GM23338 (cell line): ENCODE data around the gene RAD51B. TPM values are rescaled to one million over a fixed set of nuclear protein-coding genes. Genes with fewer than 3 reads are reported as not detected.

ENCODE experiments used
- ATAC-seq: fragments of 200-7000 bp; cut with Tn5 transposase; 3 replicates; pipeline ENCODE4 v1.9.1; 2020
- DNase-seq: peaks from one replicate; pipeline ENCODE4 v3.0.0-alpha.2; 2015; ENCODE audit warnings: low spot score
- H2AFZ ChIP-seq: fragments of 200-600 bp; sonication (generic); 2 replicates; pipeline ENCODE4 v1.8.0; 2016; ENCODE audit warnings: antibody characterized with exemption, mild to moderate bottlenecking, moderate library complexity
- H3F3A ChIP-seq: fragments of 200-600 bp; sonication (generic); replicated peaks from 2 replicates; pipeline ENCODE4 v1.8.0; 2017; ENCODE audit warnings: antibody characterized with exemption, mixed run types, low read depth
- H3K27ac ChIP-seq: fragments of 200-600 bp; sonication (generic); 2 replicates; pipeline ENCODE4 v1.6.1; 2016; ENCODE audit warnings: low read depth
- H3K27me3 ChIP-seq: fragments of 200-600 bp; sonication (generic); 2 replicates; pipeline ENCODE4 v1.8.0; 2016; ENCODE audit warnings: mild to moderate bottlenecking, mixed run types, moderate library complexity; ENCODE audit not compliant: insufficient read depth
- H3K36me3 ChIP-seq: fragments of 200-600 bp; sonication (generic); 2 replicates; pipeline ENCODE4 v1.8.0; 2016; ENCODE audit warnings: mild to moderate bottlenecking; ENCODE audit not compliant: insufficient read depth
- H3K4me1 ChIP-seq: fragments of 200-600 bp; sonication (generic); 2 replicates; pipeline ENCODE4 v1.8.0; 2016; ENCODE audit warnings: mild to moderate bottlenecking, moderate library complexity; ENCODE audit not compliant: insufficient read depth
- H3K4me2 ChIP-seq: fragments of 200-600 bp; sonication (generic); 2 replicates; pipeline ENCODE4 v1.7.1; 2017; ENCODE audit warnings: mixed run types
- H3K4me3 ChIP-seq: fragments of 200-600 bp; sonication (generic); 2 replicates; pipeline ENCODE4 v1.6.1; 2016; ENCODE audit warnings: mixed run types
- H3K79me2 ChIP-seq: fragments of 200-600 bp; sonication (generic); replicated peaks from 2 replicates; pipeline ENCODE4 v1.8.0; 2017; ENCODE audit warnings: mild to moderate bottlenecking; ENCODE audit not compliant: insufficient read depth
- H3K9me2 ChIP-seq: fragments of 200-600 bp; sonication (generic); 2 replicates; pipeline ENCODE4 v1.8.0; 2017; ENCODE audit not compliant: insufficient read depth
- H4K20me1 ChIP-seq: fragments of 200-600 bp; sonication (generic); replicated peaks from 2 replicates; pipeline ENCODE4 v1.8.0; 2017; ENCODE audit warnings: mild to moderate bottlenecking; ENCODE audit not compliant: insufficient read depth
- H3K27ac Mint-ChIP-seq: 2 replicates; pipeline ENCODE4 v1.8.0; 2020; ENCODE audit warnings: inconsistent platforms, mild to moderate bottlenecking, moderate library complexity, mixed read lengths
- H3K27me3 Mint-ChIP-seq: 3 replicates; pipeline ENCODE4 v1.8.0; 2022; ENCODE audit warnings: low read depth, mild to moderate bottlenecking, moderate library complexity, mixed read lengths, inconsistent platforms; ENCODE audit not compliant: insufficient read depth, poor library complexity
- H3K36me3 Mint-ChIP-seq: 3 replicates; pipeline ENCODE4 v1.8.0; 2021; ENCODE audit warnings: low read depth, mild to moderate bottlenecking, inconsistent platforms, moderate library complexity, mixed read lengths
- H3K4me1 Mint-ChIP-seq: 3 replicates; pipeline ENCODE4 v1.8.0; 2020; ENCODE audit warnings: mild to moderate bottlenecking, inconsistent platforms, mixed read lengths
- H3K4me3 Mint-ChIP-seq: 3 replicates; pipeline ENCODE4 v1.8.0; 2021; ENCODE audit warnings: moderate library complexity, mild to moderate bottlenecking, inconsistent platforms, mixed read lengths
- H3K9me3 Mint-ChIP-seq: 3 replicates; pipeline ENCODE4 v1.8.0; 2020; ENCODE audit warnings: moderate library complexity, mild to moderate bottlenecking, inconsistent platforms, mixed read lengths
- CREB1 ChIP-seq: fragments of 250-450 bp; sonication (Bioruptor Pico); IDR thresholded peaks from 2 replicates; pipeline ENCODE4 v1.5.0; 2020; ENCODE audit warnings: low read depth, mild to moderate bottlenecking, moderate library complexity
- EZH2 ChIP-seq: fragments of 200-600 bp; sonication (generic); IDR thresholded peaks from one replicate; pipeline ENCODE4 v1.8.0; 2017; ENCODE audit warnings: antibody characterized with exemption, mild to moderate bottlenecking, low read depth; ENCODE audit not compliant: unreplicated experiment
- EZH2phosphoT487 ChIP-seq: fragments of 200-600 bp; sonication (generic); IDR thresholded peaks from one replicate; pipeline ENCODE4 v1.8.1; 2018; ENCODE audit warnings: antibody characterized with exemption; ENCODE audit not compliant: unreplicated experiment
- JUNB ChIP-seq: IDR thresholded peaks from one replicate; pipeline ENCODE4 v1.6.1; 2016; ENCODE audit warnings: antibody characterized with exemption; ENCODE audit not compliant: unreplicated experiment
- NANOG ChIP-seq: IDR thresholded peaks from 2 replicates; pipeline ENCODE4 v1.6.1; 2016; ENCODE audit warnings: antibody characterized with exemption, borderline replicate concordance
- POLR2AphosphoS5 ChIP-seq: IDR thresholded peaks from 2 replicates; pipeline ENCODE4 v1.6.1; 2016; ENCODE audit warnings: antibody characterized with exemption, low read depth
- STAT1 ChIP-seq: IDR thresholded peaks from one replicate; pipeline ENCODE4 v1.6.1; 2016; ENCODE audit warnings: antibody characterized with exemption; ENCODE audit not compliant: unreplicated experiment
- ZNF114 ChIP-seq: fragments of 250-450 bp; sonication (Bioruptor Pico); IDR thresholded peaks from 2 replicates; pipeline ENCODE4 v1.5.0; 2020; ENCODE audit warnings: mild to moderate bottlenecking, moderate library complexity
- ZNF331 ChIP-seq: fragments of 250-450 bp; sonication (Bioruptor Pico); IDR thresholded peaks from 2 replicates; pipeline ENCODE4 v1.5.0; 2020; ENCODE audit warnings: low read depth, mild to moderate bottlenecking, moderate library complexity
- ZNF462 ChIP-seq: fragments of 250-450 bp; sonication (Bioruptor Pico); IDR thresholded peaks from 2 replicates; pipeline ENCODE4 v1.5.0; 2020; ENCODE audit warnings: mild to moderate bottlenecking, moderate library complexity
- polyA plus RNA-seq: library from polyadenylated mRNA; unstranded; fragments of >200 nt; fragmentation: Nextera tagmentation; extraction: Ambion mirVana; gene quantifications from 2 replicates; pipeline ENCODE4 v1.2.1, GENCODE V29; 2016
- total RNA-seq: library from RNA; depleted of rRNA; stranded (reverse); fragments of >200 nt; shearing (Covaris generic); gene quantifications from 2 replicates; pipeline ENCODE4 v1.2.3, GENCODE V29; 2014
- TF ChIP-seq, protein P1 (sequence below), 2 experiments: fragments of 200-600 bp in 1 of 2; sonication (generic) in 1 of 2; conservative IDR thresholded peaks; 2 replicates each; pipeline versions ENCODE4 v1.5.1 to v1.6.1; 2016 to 2017; ENCODE audit warnings: antibody characterized with exemption in 2 of 2, low read depth in 2 of 2, mild to moderate bottlenecking in 2 of 2, moderate library complexity in 1 of 2
- TF ChIP-seq, protein P2 (sequence below): IDR thresholded peaks from 2 replicates; pipeline ENCODE4 v1.6.1; 2016; ENCODE audit warnings: antibody characterized with exemption
- TF ChIP-seq, protein P3 (sequence below): IDR thresholded peaks from one replicate; pipeline ENCODE4 v1.6.1; 2018; ENCODE audit warnings: antibody characterized with exemption; ENCODE audit not compliant: unreplicated experiment

The RAD51B gene
- total and polyA plus RNA-seq, 2 experiments from 2014 or later, result 15.7 to 29.1 TPM

DNA sequence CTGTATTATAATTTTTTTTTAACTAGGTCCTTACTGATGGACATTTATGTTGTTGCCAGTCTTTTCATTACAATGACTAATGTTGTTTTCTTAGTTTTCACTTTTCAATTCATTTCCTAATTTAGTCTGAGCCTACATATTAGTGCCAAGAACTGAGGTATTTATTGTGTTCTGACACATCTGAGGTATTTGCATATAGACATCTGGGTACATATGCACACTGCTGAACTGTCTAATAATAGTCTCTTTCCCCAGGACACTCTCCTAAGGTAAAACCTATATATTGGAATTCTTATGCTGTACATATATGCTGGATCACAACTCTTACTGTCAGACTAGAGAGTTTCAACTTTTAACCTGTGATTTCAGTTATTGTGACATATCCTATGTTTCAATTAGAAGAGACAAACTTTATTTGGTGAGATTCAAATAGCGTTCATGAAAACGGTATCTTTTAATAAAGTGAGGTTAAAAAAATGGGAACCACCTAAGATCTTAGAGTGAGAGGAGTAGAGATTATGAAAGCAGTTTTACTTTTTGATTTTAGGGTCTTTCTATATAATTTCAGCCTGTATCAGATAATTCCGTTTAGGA is 263.2 kb downstream of the RAD51B start:
- Histone ChIP-seq H3K4me1 (peaks cover 23% of the 10 kb centered on the region), H3K27me3 (no peaks in the 10 kb centered on the region), H2AFZ (no peak overlapping the region), H3F3A (no peaks in the 10 kb centered on the region), H3K9me2 (no peaks in the 10 kb centered on the region), H3K36me3 (no peaks in the 10 kb centered on the region), H3K79me2 (no peaks in the 10 kb centered on the region), H3K4me2 (no peak overlapping the region), H4K20me1 (no peaks in the 10 kb centered on the region), H3K4me3 (no peak overlapping the region), H3K27ac (no peak overlapping the region)
- H3K27me3 Mint-ChIP-seq, result peaks cover 5% of the 10 kb centered on the region
- no peaks in the 10 kb centered on the region for H3K36me3 Mint-ChIP-seq
- no peak overlapping the region for H3K27ac Mint-ChIP-seq
- H3K9me3 Mint-ChIP-seq, result peaks cover 2% of the 10 kb centered on the region; the same call in 2 of the 3 replicates
- ATAC-seq (no peak), DNase-seq (no peak)
- H3K4me1 Mint-ChIP-seq, result peaks cover 29% of the 10 kb centered on the region
- no peak overlapping the region for H3K4me3 Mint-ChIP-seq
- TF ChIP-seq CREB1 (CRISPR knock-in tag), result no peak
- TF ChIP-seq JUNB, result no peak
- no peak for TF ChIP-seq NANOG
- no peak for TF ChIP-seq EZH2phosphoT487
- TF ChIP-seq, protein P1, sequence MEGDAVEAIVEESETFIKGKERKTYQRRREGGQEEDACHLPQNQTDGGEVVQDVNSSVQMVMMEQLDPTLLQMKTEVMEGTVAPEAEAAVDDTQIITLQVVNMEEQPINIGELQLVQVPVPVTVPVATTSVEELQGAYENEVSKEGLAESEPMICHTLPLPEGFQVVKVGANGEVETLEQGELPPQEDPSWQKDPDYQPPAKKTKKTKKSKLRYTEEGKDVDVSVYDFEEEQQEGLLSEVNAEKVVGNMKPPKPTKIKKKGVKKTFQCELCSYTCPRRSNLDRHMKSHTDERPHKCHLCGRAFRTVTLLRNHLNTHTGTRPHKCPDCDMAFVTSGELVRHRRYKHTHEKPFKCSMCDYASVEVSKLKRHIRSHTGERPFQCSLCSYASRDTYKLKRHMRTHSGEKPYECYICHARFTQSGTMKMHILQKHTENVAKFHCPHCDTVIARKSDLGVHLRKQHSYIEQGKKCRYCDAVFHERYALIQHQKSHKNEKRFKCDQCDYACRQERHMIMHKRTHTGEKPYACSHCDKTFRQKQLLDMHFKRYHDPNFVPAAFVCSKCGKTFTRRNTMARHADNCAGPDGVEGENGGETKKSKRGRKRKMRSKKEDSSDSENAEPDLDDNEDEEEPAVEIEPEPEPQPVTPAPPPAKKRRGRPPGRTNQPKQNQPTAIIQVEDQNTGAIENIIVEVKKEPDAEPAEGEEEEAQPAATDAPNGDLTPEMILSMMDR (conservative IDR thresholded peaks at IDR 0.05; ENCODE audit: low read depth in 2 of 2), result no peak
- TF ChIP-seq, protein P2, sequence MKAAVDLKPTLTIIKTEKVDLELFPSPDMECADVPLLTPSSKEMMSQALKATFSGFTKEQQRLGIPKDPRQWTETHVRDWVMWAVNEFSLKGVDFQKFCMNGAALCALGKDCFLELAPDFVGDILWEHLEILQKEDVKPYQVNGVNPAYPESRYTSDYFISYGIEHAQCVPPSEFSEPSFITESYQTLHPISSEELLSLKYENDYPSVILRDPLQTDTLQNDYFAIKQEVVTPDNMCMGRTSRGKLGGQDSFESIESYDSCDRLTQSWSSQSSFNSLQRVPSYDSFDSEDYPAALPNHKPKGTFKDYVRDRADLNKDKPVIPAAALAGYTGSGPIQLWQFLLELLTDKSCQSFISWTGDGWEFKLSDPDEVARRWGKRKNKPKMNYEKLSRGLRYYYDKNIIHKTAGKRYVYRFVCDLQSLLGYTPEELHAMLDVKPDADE, result no peak
- TF ChIP-seq STAT1, result no peak
- no peak for TF ChIP-seq POLR2AphosphoS5
- TF ChIP-seq EZH2, result no peak
- TF ChIP-seq ZNF331, result no peak
- TF ChIP-seq, protein P3, sequence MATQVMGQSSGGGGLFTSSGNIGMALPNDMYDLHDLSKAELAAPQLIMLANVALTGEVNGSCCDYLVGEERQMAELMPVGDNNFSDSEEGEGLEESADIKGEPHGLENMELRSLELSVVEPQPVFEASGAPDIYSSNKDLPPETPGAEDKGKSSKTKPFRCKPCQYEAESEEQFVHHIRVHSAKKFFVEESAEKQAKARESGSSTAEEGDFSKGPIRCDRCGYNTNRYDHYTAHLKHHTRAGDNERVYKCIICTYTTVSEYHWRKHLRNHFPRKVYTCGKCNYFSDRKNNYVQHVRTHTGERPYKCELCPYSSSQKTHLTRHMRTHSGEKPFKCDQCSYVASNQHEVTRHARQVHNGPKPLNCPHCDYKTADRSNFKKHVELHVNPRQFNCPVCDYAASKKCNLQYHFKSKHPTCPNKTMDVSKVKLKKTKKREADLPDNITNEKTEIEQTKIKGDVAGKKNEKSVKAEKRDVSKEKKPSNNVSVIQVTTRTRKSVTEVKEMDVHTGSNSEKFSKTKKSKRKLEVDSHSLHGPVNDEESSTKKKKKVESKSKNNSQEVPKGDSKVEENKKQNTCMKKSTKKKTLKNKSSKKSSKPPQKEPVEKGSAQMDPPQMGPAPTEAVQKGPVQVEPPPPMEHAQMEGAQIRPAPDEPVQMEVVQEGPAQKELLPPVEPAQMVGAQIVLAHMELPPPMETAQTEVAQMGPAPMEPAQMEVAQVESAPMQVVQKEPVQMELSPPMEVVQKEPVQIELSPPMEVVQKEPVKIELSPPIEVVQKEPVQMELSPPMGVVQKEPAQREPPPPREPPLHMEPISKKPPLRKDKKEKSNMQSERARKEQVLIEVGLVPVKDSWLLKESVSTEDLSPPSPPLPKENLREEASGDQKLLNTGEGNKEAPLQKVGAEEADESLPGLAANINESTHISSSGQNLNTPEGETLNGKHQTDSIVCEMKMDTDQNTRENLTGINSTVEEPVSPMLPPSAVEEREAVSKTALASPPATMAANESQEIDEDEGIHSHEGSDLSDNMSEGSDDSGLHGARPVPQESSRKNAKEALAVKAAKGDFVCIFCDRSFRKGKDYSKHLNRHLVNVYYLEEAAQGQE, result no peak
- TF ChIP-seq ZNF114 (CRISPR knock-in tag), result no peak
- TF ChIP-seq ZNF462, result no peak
